Endothelial cell of umbilical vein (primary cell): ENCODE data around the gene NDUFA7. TPM values are rescaled to one million over a fixed set of nuclear protein-coding genes. Genes with fewer than 3 reads are reported as not detected.

ENCODE experiments used
- BruUV-seq: library from RNA; stranded (reverse); fragments of 400-500 nt; replicated peaks from 2 replicates; lab custom pipeline; 2021; lab: Mats Ljungman, UMichigan
- CTCF ChIA-PET: fragments of 300-600, 350-600 bp; sonication (Branson Sonifier 250); formaldehyde crosslinking; loops from one replicate; lab custom pipeline; 2021; ENCODE audit warnings: antibody characterized with exemption, inconsistent platforms; lab: Charles Lee
- POLR2A ChIA-PET: fragments of 300-600, 350-600 bp; sonication (Branson Sonifier 250); formaldehyde crosslinking; loops from one replicate; lab custom pipeline; 2021; ENCODE audit warnings: antibody characterized with exemption, inconsistent platforms; lab: Charles Lee
- DNase-seq: peaks from one replicate; pipeline ENCODE4 v3.0.0-alpha.2; 2011; ENCODE audit warnings: low read depth, low spot score
- FAIRE-seq: peaks from 2 replicates; lab custom pipeline; 2011; peaks lifted over from hg19 to GRCh38; lab: Jason Lieb, UNC
- H2AFZ ChIP-seq: 2 replicates; pipeline ENCODE4 v1.6.0; 2012; ENCODE audit warnings: low read depth, low read length, control low read depth, inconsistent platforms
- H3K27ac ChIP-seq: 2 replicates; pipeline ENCODE4 v1.5.1; 2011; ENCODE audit warnings: low read depth, mild to moderate bottlenecking, control low read depth, low read length, moderate library complexity; ENCODE audit not compliant: insufficient read depth
- H3K27me3 ChIP-seq, 2 experiments: 2 replicates each; pipeline versions ENCODE4 v1.6.0 to v1.6.1; 2011; ENCODE audit warnings: low read length in 2 of 2, mixed read lengths in 1 of 2; ENCODE audit not compliant: control insufficient read depth in 2 of 2, insufficient read depth in 2 of 2
- H3K36me3 ChIP-seq, 2 experiments: 2 replicates in 1 of 2; 3 replicates in 1 of 2; pipeline ENCODE4 v1.5.1; 2011; ENCODE audit warnings: low read length in 2 of 2, mild to moderate bottlenecking in 1 of 2, moderate library complexity in 1 of 2; ENCODE audit not compliant: control insufficient read depth in 2 of 2, insufficient read depth in 2 of 2; ENCODE audit errors: extremely low read depth in 1 of 2
- H3K4me1 ChIP-seq: 3 replicates; pipeline ENCODE4 v1.5.1; 2011; ENCODE audit warnings: mild to moderate bottlenecking, low read length; ENCODE audit not compliant: control insufficient read depth, insufficient read depth; ENCODE audit errors: extremely low read depth
- H3K4me2 ChIP-seq: 2 replicates; pipeline ENCODE4 v1.6.1; 2011; ENCODE audit warnings: low read length, control low read depth, mixed read lengths; ENCODE audit not compliant: insufficient read depth
- H3K4me3 ChIP-seq, 3 experiments: fragments of 200-600 bp in 1 of 3; sonication (generic), shearing (Covaris generic) in 1 of 3; replicated peaks in 1 of 3; 2 replicates each; pipeline ENCODE4 v1.5.1; 2011 to 2016; ENCODE audit warnings: control low read depth in 3 of 3, low read length in 3 of 3, mild to moderate bottlenecking in 2 of 3, inconsistent platforms in 1 of 3, low read depth in 1 of 3, moderate library complexity in 1 of 3; ENCODE audit not compliant: insufficient read depth in 1 of 3
- H3K79me2 ChIP-seq: 2 replicates; pipeline ENCODE4 v1.6.0; 2012; ENCODE audit warnings: low read length, inconsistent platforms; ENCODE audit not compliant: control insufficient read depth, insufficient read depth
- H3K9ac ChIP-seq: replicated peaks from 2 replicates; pipeline ENCODE3; 2011; ENCODE audit warnings: low read length, control low read depth; ENCODE audit not compliant: insufficient read depth; ENCODE audit errors: extremely low read depth
- H3K9me1 ChIP-seq: replicated peaks from 3 replicates; pipeline ENCODE4 v1.6.0; 2011; ENCODE audit warnings: mild to moderate bottlenecking, low read length; ENCODE audit not compliant: control insufficient read depth, insufficient read depth; ENCODE audit errors: extremely low read depth
- H3K9me3 ChIP-seq: replicated peaks from 2 replicates; pipeline ENCODE4 v1.5.1; 2012; ENCODE audit warnings: low read length, inconsistent platforms; ENCODE audit not compliant: control insufficient read depth, insufficient read depth
- H4K20me1 ChIP-seq: replicated peaks from 2 replicates; pipeline ENCODE3; 2011; ENCODE audit warnings: mild to moderate bottlenecking, low read length; ENCODE audit not compliant: control insufficient read depth, insufficient read depth; ENCODE audit errors: extremely low read depth
- EZH2 ChIP-seq: IDR thresholded peaks from 2 replicates; pipeline ENCODE4 v1.6.1; 2012; ENCODE audit warnings: borderline replicate concordance, low read depth, mild to moderate bottlenecking, moderate library complexity, low read length, inconsistent platforms; ENCODE audit not compliant: severe bottlenecking
- FOS ChIP-seq: IDR thresholded peaks from 2 replicates; pipeline ENCODE4 v1.6.1; 2011; ENCODE audit warnings: mild to moderate bottlenecking, low read length, moderate library complexity, borderline replicate concordance; ENCODE audit not compliant: insufficient read depth
- GATA2 ChIP-seq: IDR thresholded peaks from 2 replicates; pipeline ENCODE4 v1.7.0; 2011; ENCODE audit warnings: low read depth, mild to moderate bottlenecking, moderate library complexity, mixed read lengths, low read length; ENCODE audit not compliant: insufficient read length, insufficient read depth
- JUN ChIP-seq: IDR thresholded peaks from 2 replicates; pipeline ENCODE4 v1.6.1; 2011; ENCODE audit warnings: borderline replicate concordance, low read depth; ENCODE audit not compliant: insufficient read length, insufficient read depth
- MYC ChIP-seq: IDR thresholded peaks from one replicate; pipeline ENCODE4 v1.6.1; 2011; ENCODE audit warnings: mild to moderate bottlenecking, low read depth, low read length
- POLR2A ChIP-seq: IDR thresholded peaks from 2 replicates; pipeline ENCODE4 v1.6.1; 2012; ENCODE audit warnings: low read depth, mild to moderate bottlenecking, control low read depth, low read length
- POLR2AphosphoS5 ChIP-seq: IDR thresholded peaks from 2 replicates; pipeline ENCODE4 v1.6.1; 2012; ENCODE audit warnings: low read depth, mild to moderate bottlenecking, control low read depth, low read length, moderate library complexity; ENCODE audit not compliant: insufficient read depth
- dilution Hi-C: fragments of 300-500 bp; cut with MboI; formaldehyde crosslinking; loops from one replicate; pipeline ENCODE4 v1.15.0; 2019; ENCODE audit warnings: low sequenced_read_pairs; ENCODE audit not compliant: extremely low pct_ligation_motif_present
- intact Hi-C: fragments of 100-400 bp; cut with micrococcal nuclease; formaldehyde crosslinking; loops from one replicate; pipeline ENCODE4 v1.10.0; 2022
- polyA plus RNA-seq, 4 experiments: library from polyadenylated mRNA; depleted of rRNA in 3 of 4; stranded (reverse) in 3 of 4; unstranded in 1 of 4; fragments of >200 nt; gene quantifications; 2 replicates each; pipeline versions ENCODE4 v1.2.1 to v1.2.3, GENCODE V29; 2011 to 2012; ENCODE audit warnings: missing spikeins in 1 of 4
- total RNA-seq: library from RNA; stranded (reverse); gene quantifications from 2 replicates; pipeline ENCODE4 v1.2.3, GENCODE V29; 2021
- TF ChIP-seq, protein P1 (sequence below): IDR thresholded peaks from 2 replicates; pipeline ENCODE4 v1.6.1; 2011; ENCODE audit not compliant: insufficient read depth, insufficient read length
- TF ChIP-seq, protein P2 (sequence below), 2 donors: IDR thresholded peaks; 1 replicate in 1 of 2; 2 replicates in 1 of 2; pipeline ENCODE4 v1.5.1; 2011; ENCODE audit warnings: low read length in 2 of 2, mild to moderate bottlenecking in 2 of 2, moderate library complexity in 2 of 2, control low read depth in 1 of 2, inconsistent platforms in 1 of 2, low read depth in 1 of 2; ENCODE audit not compliant: insufficient read depth in 1 of 2; ENCODE audit errors: extremely low read depth in 1 of 2

The NDUFA7 gene
- total and polyA plus RNA-seq, 2 donors (not counting 3 experiments of a cell fraction or from before 2014, with no cell fraction given), result 60.2 to 169 TPM

DNA sequence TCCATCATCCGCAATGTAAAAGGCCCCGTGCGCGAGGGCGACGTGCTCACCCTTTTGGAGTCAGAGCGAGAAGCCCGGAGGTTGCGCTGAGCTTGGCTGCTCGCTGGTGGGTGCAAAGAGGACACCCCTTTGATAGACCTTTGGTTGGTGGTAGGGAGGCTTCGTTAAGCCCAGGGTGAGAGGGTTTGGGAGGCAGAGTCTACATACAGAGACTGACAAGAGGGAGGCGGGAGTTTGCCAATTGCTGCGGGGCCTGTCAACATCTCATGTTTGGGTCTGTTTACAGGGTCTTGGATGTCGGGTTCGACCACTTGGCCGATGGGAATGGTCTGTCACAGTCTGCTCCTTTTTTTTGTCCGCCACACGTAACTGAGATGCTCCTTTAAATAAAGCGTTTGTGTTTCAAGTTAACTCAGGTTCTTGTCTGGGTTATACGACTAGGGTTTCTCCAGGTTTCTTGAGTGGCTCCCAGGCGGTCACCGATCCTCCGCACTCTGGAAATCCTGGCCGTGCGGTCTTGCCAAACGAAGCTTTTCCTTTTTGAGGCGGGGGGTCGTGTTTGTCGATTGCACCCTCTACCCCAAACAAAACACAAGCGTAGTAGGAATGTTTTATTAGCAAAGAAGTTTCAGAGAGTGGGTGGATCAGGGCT lies 937 bp upstream of the NDUFA7 start:
- no peak for TF ChIP-seq JUN
- no peak for TF ChIP-seq FOS
- TF ChIP-seq POLR2AphosphoS5, result no peak
- TF ChIP-seq POLR2A, result no peak
- no peak for TF ChIP-seq GATA2
- TF ChIP-seq, protein P1, sequence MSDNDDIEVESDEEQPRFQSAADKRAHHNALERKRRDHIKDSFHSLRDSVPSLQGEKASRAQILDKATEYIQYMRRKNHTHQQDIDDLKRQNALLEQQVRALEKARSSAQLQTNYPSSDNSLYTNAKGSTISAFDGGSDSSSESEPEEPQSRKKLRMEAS, result no peak
- no peak for TF ChIP-seq EZH2
- no peak for TF ChIP-seq MYC
- TF ChIP-seq, protein P2, sequence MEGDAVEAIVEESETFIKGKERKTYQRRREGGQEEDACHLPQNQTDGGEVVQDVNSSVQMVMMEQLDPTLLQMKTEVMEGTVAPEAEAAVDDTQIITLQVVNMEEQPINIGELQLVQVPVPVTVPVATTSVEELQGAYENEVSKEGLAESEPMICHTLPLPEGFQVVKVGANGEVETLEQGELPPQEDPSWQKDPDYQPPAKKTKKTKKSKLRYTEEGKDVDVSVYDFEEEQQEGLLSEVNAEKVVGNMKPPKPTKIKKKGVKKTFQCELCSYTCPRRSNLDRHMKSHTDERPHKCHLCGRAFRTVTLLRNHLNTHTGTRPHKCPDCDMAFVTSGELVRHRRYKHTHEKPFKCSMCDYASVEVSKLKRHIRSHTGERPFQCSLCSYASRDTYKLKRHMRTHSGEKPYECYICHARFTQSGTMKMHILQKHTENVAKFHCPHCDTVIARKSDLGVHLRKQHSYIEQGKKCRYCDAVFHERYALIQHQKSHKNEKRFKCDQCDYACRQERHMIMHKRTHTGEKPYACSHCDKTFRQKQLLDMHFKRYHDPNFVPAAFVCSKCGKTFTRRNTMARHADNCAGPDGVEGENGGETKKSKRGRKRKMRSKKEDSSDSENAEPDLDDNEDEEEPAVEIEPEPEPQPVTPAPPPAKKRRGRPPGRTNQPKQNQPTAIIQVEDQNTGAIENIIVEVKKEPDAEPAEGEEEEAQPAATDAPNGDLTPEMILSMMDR (IDR thresholded peaks at IDR 0.05; ENCODE audit: extremely low read depth in 1 of 2, insufficient read depth in 1 of 2, low read depth in 1 of 2, low read length in 2 of 2), result no peak
- peaks cover 32% of the 10 kb centered on the region for H3K79me2 ChIP-seq
- H3K27ac ChIP-seq, result peak overlapping the region; percentile 70
- H3K9me1 ChIP-seq, result no peaks in the 10 kb centered on the region
- H2AFZ ChIP-seq, result no peak overlapping the region
- H4K20me1 ChIP-seq, result no peaks in the 10 kb centered on the region
- H3K4me2 ChIP-seq, result peak overlapping the region; percentile 72
- dilution Hi-C loops (no loop called here), intact Hi-C loops (loop anchor here (1.0 to 2.0 kb wide), 2 partner anchors 14 to 21 kb away; partner anchors contain the start of genes CD320 and KANK3)
- no peaks in the 10 kb centered on the region for H3K9me3 ChIP-seq
- H3K27me3 ChIP-seq, result no peaks in the 10 kb centered on the region
- FAIRE-seq (peak; percentile 47), DNase-seq (no peak)
- no TSS peak for BruUV-seq
- POLR2A ChIA-PET, result interaction anchor here (0.9 kb wide), 1 partner anchor 102 kb away, joined by 5 read pairs; no protein-coding TSS in a partner anchor
- H3K36me3 ChIP-seq, result peaks cover 3 to 5% of the 10 kb centered on the region in 2 experiments
- peak overlapping the region; percentile 95 for H3K9ac ChIP-seq
- peaks cover 24% of the 10 kb centered on the region for H3K4me1 ChIP-seq
- CTCF ChIA-PET, result no interaction called here
- peak overlapping the region; percentile 83 to 95 (median 92) for H3K4me3 ChIP-seq
